ENCODE measurements around the gene RNF215. TPM values are rescaled to one million over a fixed set of nuclear protein-coding genes. Genes with fewer than 3 reads are reported as not detected.

The RNF215 gene
- total RNA-seq, 1 experiment from 2014 or later: 48.8 TPM

GRCh38 chr22:30361916-30362650 is 25.1 kb downstream of the RNF215 start:
- no peaks in the 10 kb centered on the region for H3K9me3 Mint-ChIP-seq (ENCODE audit: low read depth, unreplicated experiment)
- H3K4me3 Mint-ChIP-seq (ENCODE audit: low read depth, unreplicated experiment): no peak overlapping the region
- no TSS peak for BruUV-seq (replicated peaks)
- H3K27ac Mint-ChIP-seq (ENCODE audit: unreplicated experiment): no peak overlapping the region
- peaks cover 11% of the 10 kb centered on the region for H3K4me1 Mint-ChIP-seq (ENCODE audit: low read depth, unreplicated experiment)
- CTCF ChIA-PET: no interaction called here
- no peak for DNase-seq
- no peak for TF ChIP-seq CTCF (IDR thresholded peaks at IDR 0.05; ENCODE audit: unreplicated experiment)
- H3K36me3 Mint-ChIP-seq (ENCODE audit: insufficient read depth, unreplicated experiment): peaks cover 16% of the 10 kb centered on the region
- no peaks in the 10 kb centered on the region for H3K27me3 Mint-ChIP-seq (ENCODE audit: unreplicated experiment)
- intact Hi-C loops (cut with micrococcal nuclease; ENCODE audit: unreplicated experiment): no loop called here

- H3K27ac Mint-ChIP-seq (ENCODE audit: unreplicated experiment): no peak overlapping the region
- H3K27me3 Mint-ChIP-seq (ENCODE audit: unreplicated experiment): no peaks in the 10 kb centered on the region
- CTCF ChIA-PET: no interaction called here
- no peak overlapping the region for H3K4me3 Mint-ChIP-seq (ENCODE audit: low read depth, unreplicated experiment)
- peaks cover 45% of the 10 kb centered on the region for H3K36me3 Mint-ChIP-seq (ENCODE audit: insufficient read depth, unreplicated experiment)
- BruUV-seq (replicated peaks): no TSS peak
- no peak for DNase-seq
- intact Hi-C loops (cut with micrococcal nuclease; ENCODE audit: unreplicated experiment): no loop called here
- H3K9me3 Mint-ChIP-seq (ENCODE audit: low read depth, unreplicated experiment): no peaks in the 10 kb centered on the region
- no peak for TF ChIP-seq CTCF (IDR thresholded peaks at IDR 0.05; ENCODE audit: unreplicated experiment)
- peaks cover 33% of the 10 kb centered on the region for H3K4me1 Mint-ChIP-seq (ENCODE audit: low read depth, unreplicated experiment)
Measured at GRCh38 chr22:30358541-30358940, 28.7 kb downstream of the RNF215 start.

- TF ChIP-seq CTCF (IDR thresholded peaks at IDR 0.05; ENCODE audit: unreplicated experiment): no peak
- CTCF ChIA-PET: interaction anchor here (1.4 kb wide), 1 partner anchor 70 kb away, joined by 10 read pairs; no protein-coding TSS in a partner anchor
- intact Hi-C loops (cut with micrococcal nuclease; ENCODE audit: unreplicated experiment): no loop called here
- Mint-ChIP-seq H3K36me3 (ENCODE audit: insufficient read depth, unreplicated experiment) (peaks cover 46% of the 10 kb centered on the region), H3K27me3 (ENCODE audit: unreplicated experiment) (no peaks in the 10 kb centered on the region), H3K9me3 (ENCODE audit: low read depth, unreplicated experiment) (no peaks in the 10 kb centered on the region), H3K4me1 (ENCODE audit: low read depth, unreplicated experiment) (peaks cover 35% of the 10 kb centered on the region), H3K4me3 (ENCODE audit: low read depth, unreplicated experiment) (peak overlapping the region; percentile 94), H3K27ac (ENCODE audit: unreplicated experiment) (peak overlapping the region; percentile 96)
- BruUV-seq (replicated peaks): TSS peak; percentile 42
- DNase-seq: no peak
Measured at GRCh38 chr22:30357650-30358215, 29.5 kb downstream of the RNF215 start.

- H3K9me3 Mint-ChIP-seq (ENCODE audit: low read depth, unreplicated experiment): no peaks in the 10 kb centered on the region
- no peaks in the 10 kb centered on the region for H3K27me3 Mint-ChIP-seq (ENCODE audit: unreplicated experiment)
- no peak for TF ChIP-seq CTCF (IDR thresholded peaks at IDR 0.05; ENCODE audit: unreplicated experiment)
- CTCF ChIA-PET: interaction anchor here (0.6 to 1.8 kb wide), 5 partner anchors 17 to 94 kb away, joined by 4 to 10 read pairs (median 4); no protein-coding TSS in a partner anchor
- DNase-seq: no peak
- H3K27ac Mint-ChIP-seq (ENCODE audit: unreplicated experiment): peak overlapping the region; percentile 96
- BruUV-seq (replicated peaks): no TSS peak
- intact Hi-C loops (cut with micrococcal nuclease; ENCODE audit: unreplicated experiment): no loop called here
- H3K36me3 Mint-ChIP-seq (ENCODE audit: insufficient read depth, unreplicated experiment): peaks cover 46% of the 10 kb centered on the region
- H3K4me1 Mint-ChIP-seq (ENCODE audit: low read depth, unreplicated experiment): peaks cover 35% of the 10 kb centered on the region
- H3K4me3 Mint-ChIP-seq (ENCODE audit: low read depth, unreplicated experiment): peak overlapping the region; percentile 94
Measured at GRCh38 chr22:30357236-30357570, 30.0 kb downstream of the RNF215 start.

Measured in Calu3 (cell line).